Neuronal stem cell (in vitro differentiated cells): ENCODE measurements around the gene ANP32B. TPM values are rescaled to one million over a fixed set of nuclear protein-coding genes. Genes with fewer than 3 reads are reported as not detected.

Source experiments
- small RNA-seq: library from polyadenylated mRNA; stranded (forward); fragments of <200 nt; extraction: miRNeasy Mini kit (QIAGEN cat#:217004); gene quantifications from one replicate; pipeline ENCODE3, GENCODE V24; 2013; ENCODE audit not compliant: insufficient read depth

The ANP32B gene

Small RNA genes within 50 kb of the gene (small RNA-seq; reads per million reads assigned to genes)
- not detected for gene RNU6-918P
